Mesenchymal stem cell (in vitro differentiated cells and primary cell): ENCODE measurements around the gene NCOA4.
A peak's percentile ranks its signal among the peaks of the same experiment; 100 is the strongest.
"Not testable (repeated sequence)": the region's sequence is repeated elsewhere in the genome, so short reads cannot be mapped to it uniquely, and the experiment has no call there.

Source experiments
- DNase-seq: peaks from one replicate; pipeline ENCODE4 v3.0.0-alpha.2; 2013
- H2AFZ ChIP-seq: one replicate; pipeline ENCODE4 v1.6.1; 2013; ENCODE audit warnings: low read depth, mild to moderate bottlenecking, control low read depth, inconsistent platforms, low read length, moderate library complexity
- H2AK5ac ChIP-seq: 2 replicates; pipeline ENCODE4 v1.6.1; 2013; ENCODE audit warnings: low read length, moderate library complexity, mild to moderate bottlenecking, inconsistent platforms; ENCODE audit not compliant: severe bottlenecking
- H2BK120ac ChIP-seq: one replicate; pipeline ENCODE4 v1.6.1; 2013; ENCODE audit warnings: low read depth, mild to moderate bottlenecking, inconsistent platforms, low read length, moderate library complexity
- H2BK12ac ChIP-seq, 2 experiments: one replicate each; pipeline ENCODE4 v1.6.1; 2013; ENCODE audit warnings: inconsistent platforms in 2 of 2, low read length in 2 of 2, mild to moderate bottlenecking in 2 of 2, moderate library complexity in 2 of 2, control low read depth in 1 of 2
- H2BK15ac ChIP-seq: one replicate; pipeline ENCODE4 v1.6.1; 2013; ENCODE audit warnings: mild to moderate bottlenecking, low read depth, inconsistent platforms; ENCODE audit not compliant: poor library complexity, severe bottlenecking
- H2BK5ac ChIP-seq: 2 replicates; pipeline ENCODE4 v1.6.1; 2013; ENCODE audit warnings: low read depth, mild to moderate bottlenecking, low read length, control low read depth, inconsistent platforms; ENCODE audit not compliant: poor library complexity, severe bottlenecking
- H3K14ac ChIP-seq, 2 experiments: one replicate each; pipeline ENCODE4 v1.6.1; 2013; ENCODE audit warnings: inconsistent platforms in 2 of 2, low read length in 2 of 2, control low read depth in 1 of 2, mild to moderate bottlenecking in 1 of 2, moderate library complexity in 1 of 2
- H3K18ac ChIP-seq, 2 experiments: one replicate each; pipeline ENCODE4 v1.6.1; 2013; ENCODE audit warnings: inconsistent platforms in 2 of 2, low read length in 2 of 2, control low read depth in 1 of 2, low read depth in 1 of 2, mild to moderate bottlenecking in 1 of 2
- H3K23ac ChIP-seq, 2 experiments: one replicate each; pipeline ENCODE4 v1.6.1; 2013; ENCODE audit warnings: inconsistent platforms in 2 of 2, low read length in 2 of 2, mild to moderate bottlenecking in 2 of 2, moderate library complexity in 2 of 2, control low read depth in 1 of 2
- H3K27ac ChIP-seq: 2 replicates; pipeline ENCODE4 v1.5.1; 2013; ENCODE audit warnings: mild to moderate bottlenecking, moderate library complexity, low read length, control low read depth, inconsistent platforms; ENCODE audit not compliant: poor library complexity, severe bottlenecking
- H3K27me3 ChIP-seq, 2 experiments: 2 replicates each; pipeline versions ENCODE4 v1.6.1 to v1.7.0; 2013; ENCODE audit warnings: low read length in 2 of 2, mild to moderate bottlenecking in 2 of 2, moderate library complexity in 2 of 2, control low read depth in 1 of 2, inconsistent platforms in 1 of 2; ENCODE audit not compliant: control insufficient read depth in 1 of 2, insufficient read depth in 1 of 2
- H3K36me3 ChIP-seq, 2 experiments: 2 replicates each; pipeline versions ENCODE4 v1.6.1 to v1.7.0; 2013; ENCODE audit warnings: low read length in 2 of 2, control low read depth in 1 of 2, inconsistent platforms in 1 of 2, low read depth in 1 of 2, mild to moderate bottlenecking in 1 of 2; ENCODE audit not compliant: insufficient read depth in 2 of 2, control insufficient read depth in 1 of 2
- H3K4ac ChIP-seq, 2 experiments: one replicate each; pipeline ENCODE4 v1.6.1; 2013; ENCODE audit warnings: inconsistent platforms in 2 of 2, low read length in 2 of 2, mild to moderate bottlenecking in 2 of 2, moderate library complexity in 2 of 2, control low read depth in 1 of 2, low read depth in 1 of 2
- H3K4me1 ChIP-seq: 2 replicates; pipeline ENCODE4 v1.6.1; 2013; ENCODE audit warnings: low read depth, low read length, control low read depth; ENCODE audit not compliant: control insufficient read depth, insufficient read depth
- H3K4me2 ChIP-seq: 2 replicates; pipeline ENCODE4 v1.6.1; 2013; ENCODE audit warnings: low read length, mild to moderate bottlenecking, inconsistent platforms; ENCODE audit not compliant: poor library complexity, severe bottlenecking
- H3K4me3 ChIP-seq, 2 experiments: 2 replicates each; pipeline versions ENCODE4 v1.5.1 to v1.7.0; 2013; ENCODE audit warnings: low read length in 2 of 2, mild to moderate bottlenecking in 2 of 2, control low read depth in 1 of 2, low read depth in 1 of 2; ENCODE audit not compliant: insufficient read depth in 1 of 2
- H3K79me1 ChIP-seq: replicated peaks from 2 replicates; pipeline ENCODE4 v1.6.1; 2013; ENCODE audit warnings: mild to moderate bottlenecking, control low read depth, low read length, inconsistent platforms; ENCODE audit not compliant: poor library complexity, severe bottlenecking
- H3K9ac ChIP-seq: 2 replicates; pipeline ENCODE4 v1.7.0; 2013; ENCODE audit warnings: mild to moderate bottlenecking, low read length, moderate library complexity
- H3K9me3 ChIP-seq: 2 replicates; pipeline ENCODE4 v1.7.0; 2013; ENCODE audit warnings: mild to moderate bottlenecking, low read length; ENCODE audit not compliant: control insufficient read depth
- H4K8ac ChIP-seq: one replicate; pipeline ENCODE4 v1.6.1; 2013; ENCODE audit warnings: inconsistent platforms, mild to moderate bottlenecking, low read length, moderate library complexity
- H4K91ac ChIP-seq: one replicate; pipeline ENCODE4 v1.6.1; 2013; ENCODE audit warnings: mild to moderate bottlenecking, low read length, inconsistent platforms
- WGBS: methylation state at CpG from one replicate; pipeline ENCODE4 v1.1.7; 2013; ENCODE audit warnings: mixed read lengths; 5-methylcytosine and 5-hydroxymethylcytosine counted together

NCOA4 gene

DNA sequence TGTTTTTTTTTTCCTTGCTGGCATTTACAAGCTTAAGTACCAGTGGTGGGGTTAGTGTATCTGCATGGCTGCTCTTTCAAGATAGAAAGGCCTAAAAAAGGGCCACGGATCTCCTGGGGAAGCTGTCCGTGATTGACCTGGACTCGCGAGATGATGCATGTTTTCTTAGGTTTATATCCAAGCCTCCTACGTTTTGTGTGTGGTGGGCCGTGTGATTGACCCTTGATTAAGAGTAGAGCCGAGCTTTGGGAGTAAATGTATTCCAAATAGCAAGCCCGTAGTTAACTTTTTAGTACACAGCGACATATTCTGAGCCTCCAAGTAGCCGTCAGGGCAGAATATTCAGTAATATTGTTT, 57.6 kb downstream of the NCOA4 start:
- H4K91ac ChIP-seq, H4K8ac ChIP-seq, H3K23ac ChIP-seq, H3K14ac ChIP-seq, H3K9me3 ChIP-seq, H3K27me3 ChIP-seq, H3K4me1 ChIP-seq, H2BK5ac ChIP-seq, H2BK15ac ChIP-seq, H2AK5ac ChIP-seq, H3K79me1 ChIP-seq, H3K36me3 ChIP-seq, H3K18ac ChIP-seq, H2BK120ac ChIP-seq, H2BK12ac ChIP-seq: not testable (repeated sequence)
- peak overlapping the region in 1 of 2 experiments; percentile 28 for H3K4ac ChIP-seq
- 0% methylated on average over 3 of the region's 10 CpGs for WGBS
- H2AFZ ChIP-seq, result peak overlapping the region; percentile 92
- H3K27ac ChIP-seq, result peak overlapping the region; percentile 60
- peak overlapping the region; percentile 82 to 92 for H3K4me3 ChIP-seq
- peak overlapping the region; percentile 98 for H3K9ac ChIP-seq
- H3K4me2 ChIP-seq, result peak overlapping the region; percentile 37
- peak; percentile 47 for DNase-seq

DNA sequence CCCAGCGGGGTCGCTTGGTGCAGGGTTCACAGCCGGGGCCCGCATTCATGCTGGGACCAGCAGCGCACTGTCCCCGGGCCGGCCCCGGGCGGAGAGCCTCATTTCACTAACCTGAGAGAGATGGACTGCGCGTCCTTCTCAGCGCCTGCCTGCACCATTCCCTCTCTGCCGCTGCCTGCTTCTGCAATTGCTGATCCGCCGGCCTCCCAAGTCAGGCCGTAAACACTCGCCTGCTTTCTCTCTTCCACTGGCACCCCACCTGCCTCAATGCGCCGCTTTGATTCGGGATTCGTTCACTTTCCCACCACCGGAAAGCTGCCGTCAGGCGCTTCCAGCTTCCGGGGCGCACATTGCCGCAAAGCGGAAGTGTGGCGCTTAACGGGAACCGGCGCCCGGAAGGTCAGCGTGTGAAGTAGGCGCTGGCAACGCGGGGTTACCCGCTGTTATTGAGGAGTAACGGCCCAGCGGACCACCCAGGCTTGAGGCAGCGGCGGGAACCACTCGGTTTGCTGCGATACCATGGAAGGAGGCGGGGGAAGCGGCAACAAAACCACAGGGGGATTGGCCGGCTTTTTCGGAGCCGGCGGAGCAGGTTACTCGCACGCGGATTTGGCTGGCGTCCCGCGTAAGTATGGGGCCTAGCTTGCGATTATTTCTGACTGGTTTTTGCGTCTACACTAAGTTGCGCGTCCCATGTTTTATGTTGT, 58.2 kb downstream of the NCOA4 start, which contains the start of gene TIMM23:
Gene TIMM23, plus strand, starts transcription at position 384 of the 707 bp plus-strand sequence. Its CDS starts 136 bp downstream, at position 520.
- Histone ChIP-seq H3K4ac (peak within 1 kb of the TSS in 1 of 2 experiments; percentile 75), H3K4me2 (peak within 1 kb of the TSS; percentile 77), H3K4me3 (peak within 1 kb of the TSS; percentile 82 to 92), H3K9ac (peak within 1 kb of the TSS; percentile 98), H4K8ac (peak within 1 kb of the TSS; percentile 72), H3K18ac (peak within 1 kb of the TSS in 1 of 2 experiments; percentile 24), H2AFZ (peak within 1 kb of the TSS; percentile 92), H3K27ac (peak within 1 kb of the TSS; percentile 60)
- not testable (repeated sequence) for H2BK12ac ChIP-seq, H2AK5ac ChIP-seq, H2BK5ac ChIP-seq, H3K9me3 ChIP-seq, H3K36me3 ChIP-seq, H2BK15ac ChIP-seq, H3K27me3 ChIP-seq, H3K14ac ChIP-seq, H3K79me1 ChIP-seq, H2BK120ac ChIP-seq, H3K23ac ChIP-seq, H3K4me1 ChIP-seq, H4K91ac ChIP-seq
- DNase-seq, result peak; percentile 93
- WGBS, result 1% methylated on average over 58 of the region's 60 CpGs

DNA sequence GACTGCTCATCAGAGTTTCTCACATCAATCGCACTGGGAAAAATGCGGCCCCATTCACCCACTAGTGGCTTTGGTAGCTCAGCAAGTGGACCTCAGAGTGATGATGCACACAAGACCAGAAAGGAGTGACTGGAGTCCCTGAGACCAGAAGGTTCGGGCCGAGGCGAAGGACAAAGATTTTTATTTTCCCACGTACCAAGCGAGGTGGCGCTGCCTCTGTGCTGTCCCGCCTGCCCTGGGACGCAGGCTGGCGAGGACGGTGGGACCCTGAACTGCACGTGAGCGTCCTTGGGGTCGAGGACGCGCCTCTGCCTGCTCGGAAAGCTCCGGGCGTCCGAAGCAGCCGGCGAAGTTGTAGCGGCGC, 58.7 kb downstream of the NCOA4 start:
- H2BK15ac ChIP-seq, H3K14ac ChIP-seq, H3K4ac ChIP-seq, H2BK120ac ChIP-seq, H2BK12ac ChIP-seq, H3K4me1 ChIP-seq, H3K18ac ChIP-seq, H3K9me3 ChIP-seq, H3K23ac ChIP-seq, H4K91ac ChIP-seq, H3K27me3 ChIP-seq, H2BK5ac ChIP-seq, H2AK5ac ChIP-seq, H3K36me3 ChIP-seq, H2AFZ ChIP-seq, H3K79me1 ChIP-seq, H3K27ac ChIP-seq: not testable (repeated sequence)
- Histone ChIP-seq H3K4me3 (peak overlapping the region; percentile 82 to 92), H3K9ac (peak overlapping the region; percentile 98), H3K4me2 (peak overlapping the region; percentile 77), H4K8ac (peak overlapping the region; percentile 69)
- DNase-seq, result peak; percentile 38
- under 1% methylated on average over 25 of the region's 25 CpGs for WGBS

DNA sequence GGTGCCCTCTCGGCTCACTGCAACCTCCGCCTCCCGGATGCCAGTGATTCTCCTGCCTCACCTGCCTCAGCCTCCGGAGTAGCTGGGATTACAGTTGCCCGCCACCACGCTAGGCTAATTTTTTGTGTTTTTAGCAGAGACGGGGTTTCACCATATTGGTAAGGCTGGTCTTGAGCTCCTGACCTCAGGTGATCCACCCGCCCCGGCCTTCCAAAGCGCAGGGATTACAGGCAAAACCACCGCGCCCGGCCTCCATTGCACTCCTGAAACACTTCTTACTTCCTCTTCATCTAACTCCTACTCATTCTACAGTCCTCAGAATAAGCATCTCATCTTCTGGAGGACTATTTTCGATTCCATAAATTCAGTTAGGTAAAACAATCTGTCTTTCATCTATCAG, 59.4 kb downstream of the NCOA4 start:
- H2AK5ac ChIP-seq, H3K4me1 ChIP-seq, H3K9me3 ChIP-seq, H2BK5ac ChIP-seq, H2BK120ac ChIP-seq, H4K8ac ChIP-seq, H3K4ac ChIP-seq, H2BK12ac ChIP-seq, H2AFZ ChIP-seq, H3K18ac ChIP-seq, H3K27ac ChIP-seq, H3K36me3 ChIP-seq, H3K79me1 ChIP-seq, H3K14ac ChIP-seq, H2BK15ac ChIP-seq, H4K91ac ChIP-seq, H3K23ac ChIP-seq, DNase-seq, H3K27me3 ChIP-seq: not testable (repeated sequence)
- 92% methylated on average over 11 of the region's 14 CpGs for WGBS
- peak overlapping the region; percentile 56 for H3K4me2 ChIP-seq
- H3K4me3 ChIP-seq, result peak overlapping the region in 1 of 2 experiments; percentile 92
- H3K9ac ChIP-seq, result peak overlapping the region; percentile 98
